CD1c-positive myeloid dendritic cell (primary cell): ENCODE results near the gene EIF1AD.

Experiments used
- DNase-seq: peaks from one replicate; pipeline ENCODE4 v3.0.0-alpha.2; 2016; ENCODE audit errors: extremely low spot score

Gene EIF1AD

GRCh38 chr11:66004186-66004585 is 2.2 kb upstream of the EIF1AD start:
- DNase-seq = no peak

GRCh38 chr11:66003291-66003690 is 1.3 kb upstream of the EIF1AD start:
- DNase-seq = no peak

- no peak for DNase-seq
Observed at GRCh38 chr11:66002648-66003225, 780 bp upstream of the EIF1AD start.

- DNase-seq = no peak
Observed at GRCh38 chr11:65997286-65997685, 4.7 kb downstream of the EIF1AD start.

- no peak for DNase-seq
Observed at GRCh38 chr11:65992056-65992455, 9.9 kb downstream of the EIF1AD start.

- peak; percentile 96 for DNase-seq
Observed at GRCh38 chr11:65988791-65989592, 13.0 kb downstream of the EIF1AD start.

- DNase-seq = no peak
Observed at GRCh38 chr11:65987336-65987735, 14.6 kb downstream of the EIF1AD start.

- no peak for DNase-seq
Observed at GRCh38 chr11:65983589-65983987, 18.4 kb downstream of the EIF1AD start.

- no peak for DNase-seq
Observed at GRCh38 chr11:65982824-65983588, 19.0 kb downstream of the EIF1AD start.

GRCh38 chr11:65981972-65982823 is 19.8 kb downstream of the EIF1AD start:
- DNase-seq = no peak

- no peak for DNase-seq
Observed at GRCh38 chr11:65981101-65981740, 20.7 kb downstream of the EIF1AD start.

GRCh38 chr11:65979261-65979759 is 22.6 kb downstream of the EIF1AD start:
- DNase-seq = no peak

GRCh38 chr11:65978391-65979238 is 23.3 kb downstream of the EIF1AD start:
- no peak for DNase-seq

- DNase-seq = no peak
Observed at GRCh38 chr11:65977621-65978390, 24.2 kb downstream of the EIF1AD start.

- no peak for DNase-seq
Observed at GRCh38 chr11:65976216-65977176, 25.5 kb downstream of the EIF1AD start.

- peak; percentile 59 for DNase-seq
Observed at GRCh38 chr11:65975771-65976170, 26.2 kb downstream of the EIF1AD start.

GRCh38 chr11:65973439-65974110 is 28.4 kb downstream of the EIF1AD start:
- DNase-seq = no peak

- no peak for DNase-seq
Observed at GRCh38 chr11:65972116-65972515, 29.8 kb downstream of the EIF1AD start.
